NCI-H748 (cell line): Measurements from ENCODE around the gene ZKSCAN7.
"Not testable (repeated sequence)": the region's sequence is repeated elsewhere in the genome, so short reads cannot be mapped to it uniquely, and the experiment has no call there.

Source experiments
- DNase-seq: peaks from one replicate; lab custom pipeline; 2025; ENCODE audit not compliant: unreplicated experiment; lab: John Stamatoyannopoulos, UW

ZKSCAN7 gene

DNA sequence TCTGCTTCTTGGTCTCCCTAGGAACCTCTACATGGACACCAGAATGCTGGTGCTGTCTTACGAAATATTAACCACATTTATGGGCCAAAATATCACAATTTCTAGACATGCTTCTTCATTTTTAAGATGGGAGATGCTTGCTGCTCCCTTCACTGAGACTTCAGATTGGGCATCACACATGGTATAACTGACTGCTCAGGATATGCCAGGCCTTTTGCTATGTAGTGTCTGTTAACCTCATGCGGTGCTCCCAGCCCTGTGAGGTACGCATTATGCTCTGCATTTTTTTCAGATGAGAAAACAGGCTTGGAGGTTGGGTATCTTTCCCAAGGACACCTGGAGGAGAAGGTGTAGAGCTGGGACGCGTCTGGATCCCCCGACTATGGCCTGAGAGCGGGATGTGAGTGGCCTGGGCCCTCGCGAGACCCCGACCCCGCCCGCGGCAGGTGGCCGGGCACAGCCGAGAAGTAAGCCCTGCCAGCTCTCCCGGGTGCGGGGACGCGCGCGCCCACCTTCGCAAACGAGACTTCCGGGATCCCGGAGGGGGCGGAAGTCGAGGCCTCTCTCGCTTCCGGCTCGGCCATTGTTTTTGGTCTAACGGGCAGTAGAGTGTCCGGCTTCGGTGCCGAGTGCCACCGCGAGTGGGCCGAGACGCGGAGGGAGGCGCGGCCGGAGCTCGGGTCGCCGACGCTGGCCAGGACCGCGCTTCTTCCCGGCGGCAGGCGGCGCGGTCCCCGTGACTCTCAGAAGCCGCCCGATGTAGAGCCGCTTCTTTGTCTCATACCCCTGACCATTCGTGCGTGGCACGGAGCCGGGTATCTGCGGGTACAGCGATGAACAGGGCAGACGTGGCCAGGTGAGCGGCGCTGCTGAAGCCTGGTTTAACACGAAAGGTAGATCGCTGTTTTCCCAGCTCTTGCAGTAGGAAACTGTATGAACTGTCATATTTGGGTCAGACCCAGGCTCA, at the start of gene ZKSCAN7:
ZKSCAN7 (plus strand) TSS at position 568 of the 967 bp plus-strand sequence. CDS start 1,855 bp downstream, outside the sequence.
- peak; percentile 81 for DNase-seq

DNA sequence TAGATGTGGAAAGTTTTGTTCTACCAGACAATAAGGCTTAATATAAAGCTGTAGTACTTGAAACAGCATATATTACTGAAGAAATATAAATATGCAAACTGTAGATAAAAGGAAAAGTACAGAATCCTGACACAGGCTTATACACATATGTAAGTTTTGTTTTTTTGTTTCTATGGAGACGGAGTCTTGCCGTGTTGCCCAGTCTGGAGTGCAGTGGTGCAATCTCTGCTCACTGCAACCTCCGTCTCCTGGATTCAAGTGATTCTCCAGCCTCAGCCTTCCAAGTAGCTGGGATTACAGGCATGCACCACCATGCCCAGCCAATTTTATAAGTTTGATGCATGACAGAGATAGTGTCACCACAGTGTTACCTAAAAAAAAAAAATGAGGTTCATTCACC, 48.4 kb upstream of the ZKSCAN7 start:
- DNase-seq, result no peak

DNA sequence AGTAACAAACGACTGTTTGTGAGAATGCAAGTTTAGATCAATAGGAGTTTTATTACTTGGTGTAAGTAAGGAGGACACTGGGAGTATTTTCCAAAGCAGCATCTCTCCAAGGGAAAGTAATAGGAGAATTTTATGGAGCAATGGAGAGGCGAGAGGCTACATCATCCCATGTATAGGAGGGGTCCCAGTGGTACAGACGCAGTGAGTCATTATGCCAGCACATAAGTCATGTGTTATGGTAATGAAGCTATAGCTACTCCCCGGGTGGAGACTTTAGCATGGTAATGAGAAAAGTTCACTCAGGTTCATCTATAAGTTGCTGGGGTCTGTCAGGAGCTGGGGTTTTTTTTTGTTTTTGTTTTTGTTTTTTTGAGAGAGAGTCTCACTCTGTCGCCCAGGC, 48.0 kb upstream of the ZKSCAN7 start:
- no peak for DNase-seq

DNA sequence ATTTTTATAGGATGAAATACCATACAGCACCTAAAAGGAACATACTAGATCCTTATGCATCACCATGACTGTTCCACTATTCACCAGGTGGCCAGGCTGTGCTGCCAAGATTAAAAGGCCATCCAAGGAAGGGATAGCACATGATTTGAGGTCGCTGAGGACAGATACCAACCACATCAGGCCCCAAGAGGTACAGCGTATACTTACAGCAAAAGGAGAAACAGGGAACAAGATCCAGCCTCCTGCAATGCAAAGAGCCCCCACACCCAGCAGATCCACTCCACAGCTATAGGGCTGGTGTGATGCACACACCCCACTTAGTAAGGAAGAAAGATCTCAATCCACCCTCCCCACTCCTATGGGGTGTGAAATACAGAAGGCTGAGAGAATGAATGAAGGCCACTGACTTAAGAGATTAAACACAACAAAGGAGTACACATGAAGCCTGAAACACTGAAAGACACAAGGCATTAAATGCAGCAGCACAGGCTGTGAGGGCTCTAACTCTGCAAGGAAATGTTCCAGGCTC, 45.5 kb upstream of the ZKSCAN7 start:
- DNase-seq, result no peak

DNA sequence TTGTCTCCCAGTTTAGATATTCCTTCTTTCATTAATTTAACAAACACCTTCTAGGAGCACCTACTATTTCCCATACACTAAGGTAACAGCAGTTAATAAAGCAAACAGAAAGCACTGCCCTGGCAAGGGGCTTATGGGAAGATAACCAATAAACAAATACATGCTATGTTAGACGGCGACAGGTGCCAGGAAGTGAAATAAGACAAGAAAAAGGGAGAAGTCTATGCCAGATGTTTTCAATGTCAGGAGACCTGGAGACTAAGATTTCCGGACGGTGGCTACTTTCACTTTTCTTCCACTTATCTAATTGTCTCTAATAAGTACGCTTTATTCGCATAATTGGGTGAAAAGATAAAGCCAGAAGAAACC, 45.0 kb upstream of the ZKSCAN7 start:
- peak; percentile 30 for DNase-seq

DNA sequence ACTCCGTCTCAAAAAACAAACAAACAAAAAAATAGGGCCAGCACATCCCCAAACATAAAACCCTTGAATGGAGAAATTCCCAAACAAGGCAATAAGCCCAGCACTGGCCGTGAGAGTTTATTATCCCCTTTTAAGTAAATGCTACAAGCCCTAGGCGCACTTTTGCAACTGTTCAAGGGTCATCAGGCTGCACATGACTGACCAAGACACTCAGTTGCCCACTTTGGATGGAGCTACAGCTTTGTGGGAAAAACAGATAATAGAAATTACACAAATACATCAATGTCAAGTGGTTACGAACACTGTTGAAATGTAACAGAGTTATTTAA, 43.8 kb upstream of the ZKSCAN7 start:
- no peak for DNase-seq

DNA sequence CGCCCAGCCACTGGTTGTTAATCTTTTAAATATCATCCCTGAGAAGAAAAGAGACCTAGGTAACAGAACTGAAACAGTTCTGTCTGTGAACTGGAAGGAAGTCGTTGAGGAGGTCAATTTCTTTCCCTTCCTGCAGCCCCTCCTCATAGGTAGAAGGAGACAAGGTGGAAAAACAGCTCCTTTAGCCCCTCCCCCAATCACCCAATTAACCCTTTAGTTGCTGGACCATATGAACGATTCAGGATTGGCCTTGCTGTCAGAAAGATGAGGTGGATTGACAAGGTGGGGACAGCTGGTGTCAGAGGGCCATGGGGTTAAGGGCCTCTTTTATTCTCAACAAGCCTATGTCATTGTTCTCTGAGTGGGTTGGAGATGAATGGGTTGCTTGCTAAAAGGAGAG, 41.5 kb upstream of the ZKSCAN7 start:
- DNase-seq, result no peak

- no peak for DNase-seq
Observed at GRCh38 chr3:44516230-44516629, 38.8 kb upstream of the ZKSCAN7 start.

GRCh38 chr3:44518782-44519156, 36.2 kb upstream of the ZKSCAN7 start:
- no peak for DNase-seq

DNA sequence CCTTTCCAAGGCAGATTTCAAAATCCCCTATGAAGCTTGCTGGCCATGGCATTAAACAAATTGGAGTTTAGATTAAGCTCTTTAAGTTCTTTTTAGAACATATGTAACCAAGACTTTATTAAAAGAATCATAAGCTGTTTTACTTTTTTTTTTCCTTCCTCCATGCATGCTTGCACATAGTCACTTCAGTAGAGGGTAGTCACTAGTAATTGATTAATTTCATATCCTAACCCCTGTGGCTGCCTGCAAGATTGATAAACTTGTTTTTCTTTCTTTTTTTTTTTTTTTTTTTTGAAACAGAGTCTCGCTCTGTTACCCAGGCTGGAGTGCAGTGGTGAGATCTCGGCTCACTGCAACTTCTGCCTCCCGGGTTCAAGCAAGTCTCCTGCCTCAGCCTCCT, 33.3 kb upstream of the ZKSCAN7 start:
- DNase-seq, result no peak

GRCh38 chr3:44522494-44522933, 32.5 kb upstream of the ZKSCAN7 start:
- no peak for DNase-seq

GRCh38 chr3:44525060-44525459, 29.9 kb upstream of the ZKSCAN7 start:
- no peak for DNase-seq

DNA sequence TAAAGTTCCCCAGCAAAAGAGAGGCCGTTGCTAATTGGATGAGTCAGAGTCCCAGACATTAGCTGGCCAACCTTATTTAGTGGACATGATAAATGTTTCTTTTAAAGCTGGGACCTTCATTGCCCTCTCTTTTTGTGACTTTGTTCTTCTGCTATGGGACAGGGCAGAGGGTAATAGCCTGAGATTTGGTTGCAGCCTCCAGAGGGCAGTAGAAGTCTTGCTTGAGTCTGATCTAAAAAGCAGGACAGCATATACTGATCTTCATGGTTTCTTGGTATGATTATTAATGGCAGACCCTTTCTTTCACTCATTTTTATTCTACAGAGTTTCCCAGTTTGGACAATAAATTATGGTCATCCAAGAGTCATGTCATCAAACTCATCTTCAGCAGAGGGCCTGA, 25.1 kb upstream of the ZKSCAN7 start:
- peak; percentile 2 for DNase-seq

- no peak for DNase-seq
Observed at GRCh38 chr3:44530911-44531310, 24.1 kb upstream of the ZKSCAN7 start.

- DNase-seq, result not testable (repeated sequence)
Observed at GRCh38 chr3:44534659-44535058, 20.3 kb upstream of the ZKSCAN7 start.

- DNase-seq, result no peak
Observed at GRCh38 chr3:44535364-44535763, 19.6 kb upstream of the ZKSCAN7 start.

DNA sequence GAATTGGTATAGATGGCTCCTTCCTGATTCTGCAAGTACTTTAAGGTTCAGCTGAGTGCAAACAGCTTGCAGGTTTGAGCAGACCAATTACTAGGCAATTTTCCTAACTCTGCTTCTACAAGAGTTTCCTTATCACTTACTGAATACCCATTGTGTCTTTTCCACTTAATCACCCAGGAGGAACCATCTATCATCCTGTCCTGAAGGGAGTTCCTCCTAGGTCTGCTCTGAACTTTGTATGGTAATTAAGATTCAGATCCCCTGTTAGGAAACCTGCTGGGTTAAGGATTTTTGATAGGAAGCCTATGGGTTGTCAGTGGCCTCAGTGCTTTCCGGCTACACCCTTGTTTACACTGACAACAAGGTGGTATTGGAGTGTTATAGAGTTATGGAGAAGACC, 10.2 kb upstream of the ZKSCAN7 start:
- not testable (repeated sequence) for DNase-seq

DNA sequence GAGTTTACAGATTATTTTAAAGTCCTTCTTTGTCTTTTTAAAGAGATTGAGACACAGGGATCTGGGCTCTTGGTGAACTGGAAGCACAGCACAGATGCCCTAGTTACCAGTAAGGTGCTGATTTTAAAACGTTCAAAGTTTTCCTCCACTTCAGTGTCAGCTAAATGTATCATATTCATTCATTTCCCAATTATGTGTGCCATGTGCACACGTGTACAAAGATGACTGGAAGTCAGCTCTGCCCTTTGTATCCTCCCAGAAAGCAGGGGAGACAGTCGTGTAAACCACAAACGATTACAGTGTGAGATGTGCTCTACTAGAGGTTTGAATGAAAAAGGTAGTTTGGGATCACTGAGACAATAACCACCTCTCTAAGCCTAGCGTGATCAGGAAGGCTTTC, 730 bp downstream of the ZKSCAN7 start:
- peak; percentile 8 for DNase-seq

GRCh38 chr3:44557074-44557473, 2.1 kb downstream of the ZKSCAN7 start:
- DNase-seq, result no peak

DNA sequence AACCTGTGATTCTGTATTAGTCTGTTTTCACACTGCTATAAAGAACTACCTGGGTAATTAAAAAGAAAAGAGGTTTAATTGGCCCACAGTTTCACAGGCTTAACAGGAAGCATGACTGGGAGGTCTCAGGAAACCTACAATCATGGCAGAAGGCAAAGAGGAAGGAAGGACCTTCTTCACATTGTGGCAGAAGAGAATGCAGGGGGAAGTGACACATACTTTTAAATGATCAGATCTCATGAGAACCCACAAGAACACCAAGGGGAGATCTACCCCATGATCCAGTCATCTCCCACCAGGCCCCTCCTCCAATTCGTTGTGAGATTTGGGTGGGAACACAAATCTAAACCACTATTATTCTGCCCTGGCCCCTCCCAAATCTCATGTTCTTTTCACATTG, 6.1 kb downstream of the ZKSCAN7 start:
- no peak for DNase-seq

DNA sequence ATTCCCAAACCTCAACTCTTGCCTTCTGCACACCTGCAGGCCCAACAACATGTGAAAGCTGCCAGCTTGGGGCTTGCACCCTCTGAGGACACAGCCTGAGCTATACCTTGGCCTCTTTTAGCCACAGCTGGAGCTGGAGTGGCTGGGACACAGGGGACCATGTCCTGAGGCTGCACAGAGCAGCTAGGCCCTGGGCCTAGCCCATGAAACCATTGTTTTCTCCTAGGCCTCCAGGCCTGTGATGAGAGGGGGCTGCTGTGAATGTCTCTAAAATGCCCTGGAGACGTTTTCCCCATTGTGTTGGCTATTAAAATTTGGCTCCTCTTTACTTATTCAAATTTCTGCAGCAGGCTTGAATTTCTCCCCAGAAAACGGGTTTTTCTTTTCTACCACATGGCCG, 7.2 kb downstream of the ZKSCAN7 start:
- no peak for DNase-seq

GRCh38 chr3:44568561-44568960, 13.6 kb downstream of the ZKSCAN7 start:
- no peak for DNase-seq

DNA sequence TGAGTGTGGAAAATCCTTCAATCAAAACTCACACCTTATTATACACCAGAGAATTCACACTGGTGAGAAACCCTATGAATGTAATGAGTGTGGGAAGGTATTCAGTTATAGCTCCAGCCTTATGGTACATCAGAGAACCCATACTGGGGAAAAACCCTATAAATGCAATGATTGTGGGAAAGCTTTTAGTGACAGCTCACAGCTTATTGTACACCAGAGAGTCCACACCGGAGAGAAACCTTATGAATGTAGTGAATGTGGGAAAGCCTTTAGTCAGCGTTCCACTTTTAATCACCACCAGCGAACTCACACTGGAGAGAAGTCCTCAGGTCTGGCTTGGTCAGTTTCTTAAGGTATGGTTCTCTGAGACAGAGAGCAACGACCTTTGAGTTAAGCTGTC, 16.0 kb downstream of the ZKSCAN7 start:
- no peak for DNase-seq
